H9 (cell line): ENCODE measurements around the gene MSI2. TPM values are rescaled to one million over a fixed set of nuclear protein-coding genes. Genes with fewer than 3 reads are reported as not detected.

ENCODE experiments used
- DNase-seq: peaks from one replicate; pipeline ENCODE4 v3.0.0-alpha.2; 2017
- H2AFZ ChIP-seq: one replicate; pipeline ENCODE4 v1.6.1; 2013; ENCODE audit warnings: mild to moderate bottlenecking, low read length, control low read depth, moderate library complexity
- H2AK5ac ChIP-seq: 2 replicates; pipeline ENCODE4 v1.6.1; 2013; ENCODE audit warnings: low read length, control low read depth, mixed read lengths; ENCODE audit not compliant: insufficient read length
- H2BK120ac ChIP-seq: one replicate; pipeline ENCODE4 v1.6.1; 2013; ENCODE audit warnings: low read depth, mild to moderate bottlenecking, low read length, control low read depth, inconsistent platforms; ENCODE audit not compliant: poor library complexity, severe bottlenecking
- H2BK12ac ChIP-seq: 2 replicates; pipeline ENCODE4 v1.6.1; 2013; ENCODE audit warnings: low read length, control low read depth, mixed read lengths, low read depth; ENCODE audit not compliant: insufficient read length
- H2BK15ac ChIP-seq: 2 replicates; pipeline ENCODE4 v1.6.1; 2013; ENCODE audit warnings: low read depth, low read length, control low read depth
- H2BK20ac ChIP-seq: one replicate; pipeline ENCODE4 v1.6.1; 2013; ENCODE audit warnings: low read depth, mild to moderate bottlenecking, low read length, control low read depth, inconsistent platforms; ENCODE audit not compliant: poor library complexity, severe bottlenecking
- H2BK5ac ChIP-seq: 2 replicates; pipeline ENCODE4 v1.6.1; 2013; ENCODE audit warnings: low read length, control low read depth, mixed read lengths; ENCODE audit not compliant: insufficient read length
- H3K14ac ChIP-seq: 2 replicates; pipeline ENCODE4 v1.6.1; 2013; ENCODE audit warnings: low read length, control low read depth; ENCODE audit not compliant: insufficient read depth
- H3K18ac ChIP-seq: 2 replicates; pipeline ENCODE4 v1.6.1; 2013; ENCODE audit warnings: low read depth, mild to moderate bottlenecking, mixed read lengths, low read length, control low read depth; ENCODE audit not compliant: insufficient read length
- H3K23ac ChIP-seq: 2 replicates; pipeline ENCODE4 v1.6.1; 2013; ENCODE audit warnings: low read length, control low read depth, mixed read lengths, low read depth; ENCODE audit not compliant: insufficient read length
- H3K23me2 ChIP-seq: 2 replicates; pipeline ENCODE4 v1.6.1; 2013; ENCODE audit warnings: low read depth, mild to moderate bottlenecking, mixed read lengths, low read length, control low read depth; ENCODE audit not compliant: insufficient read length, poor library complexity, severe bottlenecking
- H3K27ac ChIP-seq: 2 replicates; pipeline ENCODE4 v1.5.1; 2013; ENCODE audit warnings: low read length, control low read depth, mixed read lengths, low read depth; ENCODE audit not compliant: insufficient read length
- H3K27me3 ChIP-seq: 2 replicates; pipeline ENCODE4 v1.6.1; 2013; ENCODE audit warnings: low read length, control low read depth, inconsistent platforms; ENCODE audit not compliant: insufficient read depth
- H3K4ac ChIP-seq: 2 replicates; pipeline ENCODE4 v1.6.1; 2013; ENCODE audit warnings: low read depth, mild to moderate bottlenecking, control low read depth, inconsistent platforms, low read length, moderate library complexity
- H3K4me1 ChIP-seq: 2 replicates; pipeline ENCODE4 v1.6.1; 2013; ENCODE audit warnings: low read length, control low read depth, inconsistent platforms; ENCODE audit not compliant: insufficient read depth
- H3K4me2 ChIP-seq: 2 replicates; pipeline ENCODE4 v1.6.1; 2013; ENCODE audit warnings: low read length, control low read depth, mixed read lengths; ENCODE audit not compliant: insufficient read length, insufficient read depth
- H3K56ac ChIP-seq: 2 replicates; pipeline ENCODE4 v1.6.1; 2013; ENCODE audit warnings: low read depth, mild to moderate bottlenecking, mixed read lengths, low read length, control low read depth; ENCODE audit not compliant: insufficient read length
- H3K79me1 ChIP-seq: 2 replicates; pipeline ENCODE4 v1.6.1; 2013; ENCODE audit warnings: low read depth, mild to moderate bottlenecking, moderate library complexity, low read length, control low read depth, inconsistent platforms; ENCODE audit not compliant: insufficient read depth, poor library complexity, severe bottlenecking
- H3K79me2 ChIP-seq: 2 replicates; pipeline ENCODE4 v1.6.1; 2013; ENCODE audit warnings: low read length, control low read depth, inconsistent platforms; ENCODE audit not compliant: insufficient read depth
- H3K9ac ChIP-seq: 2 replicates; pipeline ENCODE4 v1.6.1; 2013; ENCODE audit warnings: low read length, control low read depth, mixed read lengths; ENCODE audit not compliant: insufficient read length; ENCODE audit errors: extremely low read depth
- H3K9me3 ChIP-seq: one replicate; pipeline ENCODE4 v1.6.1; 2013; ENCODE audit warnings: low read depth, low read length, inconsistent platforms; ENCODE audit not compliant: control insufficient read depth
- H3T11ph ChIP-seq: one replicate; pipeline ENCODE4 v1.6.1; 2013; ENCODE audit warnings: mild to moderate bottlenecking, low read length, control low read depth, inconsistent platforms
- H4K20me1 ChIP-seq: one replicate; pipeline ENCODE4 v1.6.1; 2013; ENCODE audit not compliant: control insufficient read depth, insufficient read length, insufficient read depth
- H4K5ac ChIP-seq: 2 replicates; pipeline ENCODE4 v1.6.1; 2013; ENCODE audit warnings: low read depth, mild to moderate bottlenecking, mixed read lengths, low read length, control low read depth; ENCODE audit not compliant: insufficient read length
- H4K8ac ChIP-seq: replicated peaks from 2 replicates; pipeline ENCODE4 v1.6.1; 2013; ENCODE audit warnings: low read length, control low read depth, mixed read lengths, low read depth; ENCODE audit not compliant: insufficient read length
- H4K91ac ChIP-seq: 2 replicates; pipeline ENCODE4 v1.6.1; 2013; ENCODE audit warnings: low read depth, mild to moderate bottlenecking, moderate library complexity, mixed read lengths, low read length, control low read depth; ENCODE audit not compliant: insufficient read length
- H3K27ac Mint-ChIP-seq, 3 experiments: 2 replicates in 2 of 3; 3 replicates in 1 of 3; pipeline ENCODE4 v1.8.0; 2020 to 2021; ENCODE audit warnings: mixed read lengths in 3 of 3, mild to moderate bottlenecking in 1 of 3, moderate library complexity in 1 of 3
- H3K27me3 Mint-ChIP-seq: 2 replicates; pipeline ENCODE4 v1.8.0; 2021; ENCODE audit warnings: low read depth, mild to moderate bottlenecking, moderate library complexity, mixed read lengths
- H3K36me3 Mint-ChIP-seq, 3 experiments: 2 replicates in 2 of 3; 3 replicates in 1 of 3; pipeline ENCODE4 v1.8.0; 2020 to 2021; ENCODE audit warnings: low read depth in 3 of 3, mixed read lengths in 3 of 3; ENCODE audit not compliant: insufficient read depth in 1 of 3
- H3K4me1 Mint-ChIP-seq, 2 experiments: 2 replicates each; pipeline ENCODE4 v1.8.0; 2020; ENCODE audit warnings: mixed read lengths in 2 of 2
- H3K4me3 Mint-ChIP-seq, 2 experiments: 2 replicates in 1 of 2; 3 replicates in 1 of 2; pipeline ENCODE4 v1.8.0; 2020 to 2021; ENCODE audit warnings: mild to moderate bottlenecking in 2 of 2, mixed read lengths in 2 of 2, moderate library complexity in 1 of 2
- H3K9me3 Mint-ChIP-seq, 2 experiments: 2 replicates in 1 of 2; 3 replicates in 1 of 2; pipeline ENCODE4 v1.8.0; 2020; ENCODE audit warnings: mild to moderate bottlenecking in 2 of 2, mixed read lengths in 2 of 2, moderate library complexity in 1 of 2
- WGBS: extraction: QIAGEN DNeasy Blood & Tissue Kit; methylation state at CpG from one replicate; pipeline ENCODE4 v1.1.7; 2013; ENCODE audit warnings: missing lambda C conversion rate, low lambda C conversion rate, mixed read lengths; ENCODE audit not compliant: insufficient read length; ENCODE audit errors: extremely low coverage; 5-methylcytosine and 5-hydroxymethylcytosine counted together
- total RNA-seq: library from RNA; stranded (reverse); gene quantifications from 2 replicates; pipeline ENCODE4 v1.2.1, GENCODE V29; 2021
- TF ChIP-seq, protein P1 (sequence below): fragments of 200-600 bp; sonication (generic); conservative IDR thresholded peaks from 3 replicates; pipeline ENCODE4 v1.8.0; 2021; ENCODE audit warnings: antibody characterized with exemption, mild to moderate bottlenecking

MSI2 gene
- total RNA-seq, 1 experiment from 2014 or later, result 98.5 TPM

DNA sequence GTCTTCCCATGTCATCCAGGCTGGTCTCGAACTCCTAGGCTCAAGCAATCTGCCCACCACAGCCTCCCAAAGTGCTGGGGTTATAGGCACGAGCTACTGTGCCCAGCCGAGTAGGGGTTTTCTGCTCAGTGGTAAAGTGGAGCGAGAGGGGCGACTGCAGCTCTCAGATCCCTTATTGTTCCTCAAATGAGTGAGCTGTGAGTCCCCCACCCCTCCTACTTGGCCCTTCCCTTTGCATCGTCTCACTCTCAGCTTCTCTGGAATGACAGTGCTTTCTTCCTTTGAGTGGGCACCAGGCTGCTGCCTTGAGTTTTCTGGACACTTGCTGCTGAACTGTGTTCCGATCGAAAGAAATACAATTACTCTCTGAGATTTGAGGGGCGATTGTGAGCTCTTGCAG is 63.5 kb downstream of the MSI2 start:
- Mint-ChIP-seq H3K27ac (peak overlapping the region in 2 of 3 experiments; percentile 23 to 49; a peak in 3 of 7 replicates), H3K36me3 (peaks cover 3 to 15% (median 14%) of the 10 kb centered on the region in 3 experiments; a peak in 6 of 7 replicates), H3K27me3 (no peaks in the 10 kb centered on the region), H3K9me3 (no peaks in the 10 kb centered on the region), H3K4me1 (peaks cover 57 to 64% of the 10 kb centered on the region in 2 experiments), H3K4me3 (no peak overlapping the region)
- Histone ChIP-seq H3K18ac (no peak overlapping the region), H3K27me3 (no peaks in the 10 kb centered on the region), H3K79me1 (peaks cover 2% of the 10 kb centered on the region), H3K79me2 (no peaks in the 10 kb centered on the region), H3K23ac (no peak overlapping the region), H2BK5ac (no peak overlapping the region), H4K91ac (no peak overlapping the region), H3K14ac (no peak overlapping the region), H4K8ac (no peak overlapping the region), H2BK12ac (no peak overlapping the region), H2BK20ac (no peak overlapping the region), H3K9ac (no peak overlapping the region), H2BK15ac (no peak overlapping the region), H3K9me3 (no peaks in the 10 kb centered on the region), H4K20me1 (no peaks in the 10 kb centered on the region), H3K27ac (no peak overlapping the region), H2BK120ac (no peak overlapping the region), H2AK5ac (no peak overlapping the region), H3K4me1 (peaks cover 2% of the 10 kb centered on the region; the same call in 1 of the 2 replicates), H3K4ac (no peak overlapping the region), H3K23me2 (no peaks in the 10 kb centered on the region), H4K5ac (no peak overlapping the region), H3K56ac (no peak overlapping the region), H3K4me2 (no peak overlapping the region), H2AFZ (no peak overlapping the region), H3T11ph (no peak overlapping the region)
- TF ChIP-seq, protein P1, sequence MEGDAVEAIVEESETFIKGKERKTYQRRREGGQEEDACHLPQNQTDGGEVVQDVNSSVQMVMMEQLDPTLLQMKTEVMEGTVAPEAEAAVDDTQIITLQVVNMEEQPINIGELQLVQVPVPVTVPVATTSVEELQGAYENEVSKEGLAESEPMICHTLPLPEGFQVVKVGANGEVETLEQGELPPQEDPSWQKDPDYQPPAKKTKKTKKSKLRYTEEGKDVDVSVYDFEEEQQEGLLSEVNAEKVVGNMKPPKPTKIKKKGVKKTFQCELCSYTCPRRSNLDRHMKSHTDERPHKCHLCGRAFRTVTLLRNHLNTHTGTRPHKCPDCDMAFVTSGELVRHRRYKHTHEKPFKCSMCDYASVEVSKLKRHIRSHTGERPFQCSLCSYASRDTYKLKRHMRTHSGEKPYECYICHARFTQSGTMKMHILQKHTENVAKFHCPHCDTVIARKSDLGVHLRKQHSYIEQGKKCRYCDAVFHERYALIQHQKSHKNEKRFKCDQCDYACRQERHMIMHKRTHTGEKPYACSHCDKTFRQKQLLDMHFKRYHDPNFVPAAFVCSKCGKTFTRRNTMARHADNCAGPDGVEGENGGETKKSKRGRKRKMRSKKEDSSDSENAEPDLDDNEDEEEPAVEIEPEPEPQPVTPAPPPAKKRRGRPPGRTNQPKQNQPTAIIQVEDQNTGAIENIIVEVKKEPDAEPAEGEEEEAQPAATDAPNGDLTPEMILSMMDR, result no peak
- no peak for DNase-seq
- WGBS, result no CpG with 5 or more reads among the region's 9 CpGs
